HCT116 (cell line): ENCODE data around the gene HNRNPA1. TPM values are rescaled to one million over a fixed set of nuclear protein-coding genes. Genes with fewer than 3 reads are reported as not detected.

ENCODE experiments used
- ATAC-seq: fragments of 200-7000 bp; cut with Tn5 transposase; 2 replicates; pipeline ENCODE4 v1.9.1; 2020; ENCODE audit warnings: mild to moderate bottlenecking, moderate library complexity
- BruUV-seq: library from RNA; stranded (reverse); fragments of 400-500 nt; replicated peaks from 2 replicates; lab custom pipeline; 2021; lab: Mats Ljungman, UMichigan
- CTCF ChIA-PET: fragments of 300-600 bp; sonication (Branson Sonifier 250); formaldehyde crosslinking; loops from one replicate; lab custom pipeline; 2021; ENCODE audit warnings: antibody characterized with exemption; lab: Charles Lee
- POLR2A ChIA-PET: fragments of 300-600, 350-600 bp; sonication (Branson Sonifier 250); formaldehyde crosslinking; loops from one replicate; lab custom pipeline; 2021; ENCODE audit warnings: antibody characterized with exemption; lab: Charles Lee
- RAD21 ChIA-PET, 2 experiments: fragments of 300-600 bp; sonication (Branson Sonifier 250); formaldehyde crosslinking; loops; one replicate each; lab custom pipeline; 2023; ENCODE audit warnings: low total read pairs in 2 of 2; ENCODE audit not compliant: uncharacterized antibody in 2 of 2, unreplicated experiment in 2 of 2, low non-redundant PET in 1 of 2; lab: Charles Lee
- DNase-seq: peaks from one replicate; pipeline ENCODE4 v3.0.0-alpha.2; 2010; ENCODE audit warnings: low read depth, low spot score
- H2AFZ ChIP-seq: fragments of 200-600 bp; shearing (Covaris generic), sonication (generic); 2 replicates; pipeline ENCODE4 v1.6.1; 2017; ENCODE audit warnings: low read depth, mixed run types, mixed read lengths, antibody characterized with exemption, low read length; ENCODE audit not compliant: poor library complexity, severe bottlenecking
- H3K27ac ChIP-seq: 2 replicates; pipeline ENCODE4 v1.5.1; 2012; ENCODE audit warnings: low read depth, low read length
- H3K27me3 ChIP-seq: fragments of 200-600 bp; sonication (generic); 2 replicates; pipeline ENCODE4 v1.6.1; 2016; ENCODE audit warnings: mixed run types, low read length, mixed read lengths; ENCODE audit not compliant: insufficient read depth
- H3K36me3 ChIP-seq, 2 experiments: fragments of 200-500 bp in 1 of 2; fragments of 200-600 bp in 1 of 2; sonication (Bioruptor generic) in 1 of 2; sonication (generic) in 1 of 2; 2 replicates each; pipeline versions ENCODE4 v1.5.1 to v1.6.1; 2014 to 2016; ENCODE audit warnings: low read length in 2 of 2, inconsistent platforms in 1 of 2, mixed read lengths in 1 of 2, mixed run types in 1 of 2; ENCODE audit not compliant: insufficient read depth in 2 of 2, control insufficient read depth in 1 of 2
- H3K4me1 ChIP-seq, 2 experiments: fragments of 200-600 bp in 1 of 2; sonication (generic) in 1 of 2; 2 replicates each; pipeline versions ENCODE4 v1.5.1 to v1.6.1; 2012 to 2017; ENCODE audit warnings: low read length in 2 of 2, inconsistent platforms in 1 of 2, mild to moderate bottlenecking in 1 of 2, mixed read lengths in 1 of 2, mixed run types in 1 of 2, moderate library complexity in 1 of 2; ENCODE audit not compliant: insufficient read depth in 2 of 2, control insufficient read depth in 1 of 2
- H3K4me2 ChIP-seq: fragments of 200-600 bp; sonication (generic); 2 replicates; pipeline ENCODE4 v1.6.1; 2017; ENCODE audit warnings: mixed run types, low read length, mixed read lengths
- H3K4me3 ChIP-seq, 2 experiments: fragments of 200-600 bp in 1 of 2; sonication (generic) in 1 of 2; replicated peaks in 1 of 2; 2 replicates each; pipeline ENCODE4 v1.5.1; 2011 to 2016; ENCODE audit warnings: low read length in 2 of 2, control low read depth in 1 of 2, low read depth in 1 of 2, mild to moderate bottlenecking in 1 of 2, mixed read lengths in 1 of 2, mixed run types in 1 of 2
- H3K79me2 ChIP-seq: fragments of 200-600 bp; sonication (generic); 2 replicates; pipeline ENCODE4 v1.6.1; 2017; ENCODE audit warnings: mild to moderate bottlenecking, mixed run types, low read length, moderate library complexity, mixed read lengths; ENCODE audit not compliant: insufficient read depth
- H3K9ac ChIP-seq: fragments of 200-600 bp; sonication (generic); 2 replicates; pipeline ENCODE4 v1.6.1; 2016; ENCODE audit warnings: low read length, mixed read lengths
- H3K9me2 ChIP-seq: fragments of 200-600 bp; sonication (generic), shearing (Covaris generic); 2 replicates; pipeline ENCODE4 v1.6.1; 2017; ENCODE audit warnings: mixed run types, mild to moderate bottlenecking, moderate library complexity; ENCODE audit not compliant: insufficient read depth
- H3K9me3 ChIP-seq, 2 experiments: fragments of 200-500 bp in 1 of 2; fragments of 200-600 bp in 1 of 2; sonication (Bioruptor generic) in 1 of 2; sonication (generic) in 1 of 2; 2 replicates each; pipeline ENCODE4 v1.6.1; 2014 to 2017; ENCODE audit warnings: low read length in 2 of 2, mixed read lengths in 2 of 2, inconsistent platforms in 1 of 2, low read depth in 1 of 2, mild to moderate bottlenecking in 1 of 2, mixed run types in 1 of 2, moderate library complexity in 1 of 2; ENCODE audit not compliant: control insufficient read depth in 1 of 2, insufficient read depth in 1 of 2
- H4K20me1 ChIP-seq: fragments of 200-600 bp; sonication (generic), shearing (Covaris generic); 2 replicates; pipeline ENCODE4 v1.6.1; 2017; ENCODE audit warnings: mixed run types, mild to moderate bottlenecking, moderate library complexity; ENCODE audit not compliant: insufficient read depth
- EGR1 ChIP-seq: IDR thresholded peaks from 2 replicates; pipeline ENCODE4 v1.6.1; 2012; ENCODE audit warnings: low read depth
- EZH2 ChIP-seq: fragments of 200-600 bp; sonication (generic); IDR thresholded peaks from 2 replicates; pipeline ENCODE4 v1.6.1; 2017; ENCODE audit warnings: antibody characterized with exemption, mixed run types
- FOSL1 ChIP-seq: IDR thresholded peaks from 2 replicates; pipeline ENCODE4 v1.6.1; 2012; ENCODE audit warnings: low read depth
- POLR2AphosphoS5 ChIP-seq: IDR thresholded peaks from 2 replicates; pipeline ENCODE4 v1.6.1; 2011; ENCODE audit warnings: mild to moderate bottlenecking, low read depth, low read length, moderate library complexity
- SP1 ChIP-seq: IDR thresholded peaks from 2 replicates; pipeline ENCODE4 v1.6.1; 2012; ENCODE audit warnings: low read depth
- SRF ChIP-seq: IDR thresholded peaks from 2 replicates; pipeline ENCODE4 v1.6.1; 2012; ENCODE audit warnings: low read depth
- TCF7L2 ChIP-seq: IDR thresholded peaks from 2 replicates; pipeline ENCODE4 v1.7.0; 2011; ENCODE audit warnings: borderline replicate concordance, inconsistent platforms; ENCODE audit not compliant: insufficient read depth, insufficient read length; ENCODE audit errors: extremely low read depth
- ZFX ChIP-seq: fragments of 450-650 bp; IDR thresholded peaks from 2 replicates; pipeline ENCODE4 v1.6.1; 2017
- intact Hi-C: fragments of 100-400 bp; cut with micrococcal nuclease; formaldehyde crosslinking; loops from 2 replicates; pipeline ENCODE4 v1.10.0; 2022
- total RNA-seq: library from RNA; stranded (reverse); gene quantifications from one replicate; pipeline ENCODE4 v1.2.1, GENCODE V29; 2021; ENCODE audit not compliant: unreplicated experiment
- TF ChIP-seq, protein P1 (sequence below), 3 experiments: fragments of 200-600 bp in 1 of 3; sonication (generic) in 1 of 3; IDR thresholded peaks in 2 of 3; conservative IDR thresholded peaks in 1 of 3; 2 replicates each; pipeline ENCODE4 v1.5.1; 2012 to 2017; ENCODE audit warnings: low read depth in 2 of 3, low read length in 2 of 3, antibody characterized with exemption in 1 of 3, borderline replicate concordance in 1 of 3, control low read depth in 1 of 3, mild to moderate bottlenecking in 1 of 3, mixed read lengths in 1 of 3, mixed run types in 1 of 3, moderate library complexity in 1 of 3; ENCODE audit not compliant: insufficient read depth in 1 of 3

Gene HNRNPA1
- total RNA-seq, 1 experiment from 2014 or later = 1,878 TPM

DNA sequence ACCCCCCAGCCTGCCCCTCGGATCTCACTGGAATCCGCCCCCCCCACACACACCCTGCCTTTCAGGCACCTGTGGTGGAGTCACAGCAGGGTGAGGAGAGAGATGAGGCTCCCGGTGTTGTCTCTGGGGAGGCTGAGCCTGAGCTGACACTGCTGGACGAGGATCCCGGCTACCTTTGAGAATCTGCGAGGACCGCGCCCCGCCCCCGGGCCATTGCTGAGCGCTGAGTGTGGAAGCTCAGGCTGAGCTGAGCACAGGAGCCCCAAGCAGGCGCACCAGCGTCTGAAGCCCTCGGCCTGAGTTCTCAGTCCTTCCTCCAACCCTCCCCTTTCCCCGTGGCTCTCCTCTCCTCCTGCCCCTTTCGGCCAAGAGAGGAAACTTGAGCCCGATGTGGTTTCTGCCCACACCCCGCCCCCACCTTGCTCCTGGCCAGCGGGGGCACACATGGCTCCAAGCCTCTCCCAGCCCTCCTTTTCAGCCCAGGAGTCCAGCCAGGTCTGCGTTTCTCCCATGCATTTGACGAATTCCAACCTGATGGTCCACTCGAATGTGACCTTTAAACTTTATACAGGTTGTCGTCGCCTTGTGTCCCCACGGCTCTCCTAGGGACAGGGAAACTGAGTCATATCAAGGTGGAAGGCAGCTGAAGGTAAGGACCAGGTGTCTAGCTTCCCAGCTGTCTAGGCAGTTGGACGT, 20.4 kb downstream of the HNRNPA1 start, which contains the start of gene NFE2:
TSS of gene NFE2 (minus strand) at position 284 of the 696 bp plus-strand sequence. CDS start 5,767 bp downstream, outside the sequence.
- DNase-seq (no peak), ATAC-seq (peak; percentile 90)
- peak within 1 kb of the TSS; percentile 31 to 55 for H3K4me3 ChIP-seq
- H2AFZ ChIP-seq = peak within 1 kb of the TSS; percentile 94
- H3K79me2 ChIP-seq = no peaks in the 10 kb centered on the region
- no peaks in the 10 kb centered on the region for H3K9me3 ChIP-seq
- H3K4me1 ChIP-seq = peaks cover 31 to 33% of the 10 kb centered on the region in 2 experiments
- no peak for TF ChIP-seq SP1
- TF ChIP-seq SRF = no peak
- TF ChIP-seq EZH2 = no peak
- no peak for TF ChIP-seq ZFX
- no peak for TF ChIP-seq FOSL1
- TF ChIP-seq POLR2AphosphoS5 = peak; percentile 52; the same call in 1 of the 2 replicates
- H3K27me3 ChIP-seq = peaks cover 12% of the 10 kb centered on the region; the same call in 1 of the 2 replicates
- no TSS peak for BruUV-seq
- H4K20me1 ChIP-seq = no peaks in the 10 kb centered on the region
- CTCF ChIA-PET = interaction anchor here (0.7 to 3.2 kb wide), 5 partner anchors 9 to 99 kb away, joined by 3 to 20 read pairs (median 4); partner anchors contain the start of gene COPZ1
- H3K4me2 ChIP-seq = peak within 1 kb of the TSS; percentile 87
- H3K9ac ChIP-seq = peak within 1 kb of the TSS; percentile 56
- no peaks in the 10 kb centered on the region for H3K36me3 ChIP-seq
- H3K9me2 ChIP-seq = no peaks in the 10 kb centered on the region
- POLR2A ChIA-PET = interaction anchor here (0.9 to 2.2 kb wide), 4 partner anchors 11 to 112 kb away, joined by 3 to 10 read pairs (median 5); partner anchors contain the start of genes CBX5, COPZ1, HNRNPA1 and SMUG1
- peak within 1 kb of the TSS; percentile 39; the same call in 1 of the 2 replicates for H3K27ac ChIP-seq
- RAD21 ChIA-PET = no interaction called here
- intact Hi-C loops = no loop called here

- Histone ChIP-seq H3K9me2 (no peaks in the 10 kb centered on the region), H3K9me3 (no peaks in the 10 kb centered on the region), H3K27me3 (peaks cover 12% of the 10 kb centered on the region; the same call in 1 of the 2 replicates), H3K4me2 (peak overlapping the region; percentile 87), H3K36me3 (no peaks in the 10 kb centered on the region), H3K9ac (peak overlapping the region; percentile 56; the same call in 1 of the 2 replicates), H3K4me1 (peaks cover 32 to 37% of the 10 kb centered on the region in 2 experiments), H2AFZ (peak overlapping the region; percentile 94), H3K27ac (peak overlapping the region; percentile 39; the same call in 1 of the 2 replicates), H3K4me3 (peak overlapping the region in 1 of 2 experiments; percentile 55; a peak in 2 of 4 replicates), H3K79me2 (no peaks in the 10 kb centered on the region), H4K20me1 (no peaks in the 10 kb centered on the region)
- no peak for TF ChIP-seq SRF
- no peak for TF ChIP-seq EGR1
- TF ChIP-seq, protein P1, sequence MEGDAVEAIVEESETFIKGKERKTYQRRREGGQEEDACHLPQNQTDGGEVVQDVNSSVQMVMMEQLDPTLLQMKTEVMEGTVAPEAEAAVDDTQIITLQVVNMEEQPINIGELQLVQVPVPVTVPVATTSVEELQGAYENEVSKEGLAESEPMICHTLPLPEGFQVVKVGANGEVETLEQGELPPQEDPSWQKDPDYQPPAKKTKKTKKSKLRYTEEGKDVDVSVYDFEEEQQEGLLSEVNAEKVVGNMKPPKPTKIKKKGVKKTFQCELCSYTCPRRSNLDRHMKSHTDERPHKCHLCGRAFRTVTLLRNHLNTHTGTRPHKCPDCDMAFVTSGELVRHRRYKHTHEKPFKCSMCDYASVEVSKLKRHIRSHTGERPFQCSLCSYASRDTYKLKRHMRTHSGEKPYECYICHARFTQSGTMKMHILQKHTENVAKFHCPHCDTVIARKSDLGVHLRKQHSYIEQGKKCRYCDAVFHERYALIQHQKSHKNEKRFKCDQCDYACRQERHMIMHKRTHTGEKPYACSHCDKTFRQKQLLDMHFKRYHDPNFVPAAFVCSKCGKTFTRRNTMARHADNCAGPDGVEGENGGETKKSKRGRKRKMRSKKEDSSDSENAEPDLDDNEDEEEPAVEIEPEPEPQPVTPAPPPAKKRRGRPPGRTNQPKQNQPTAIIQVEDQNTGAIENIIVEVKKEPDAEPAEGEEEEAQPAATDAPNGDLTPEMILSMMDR (IDR thresholded peaks at IDR 0.05 in 2 of 3, conservative IDR thresholded peaks at IDR 0.05 in 1 of 3; ENCODE audit: borderline replicate concordance in 1 of 3, insufficient read depth in 1 of 3, low read depth in 2 of 3, low read length in 2 of 3) = no peak
- peak; percentile 52 for TF ChIP-seq TCF7L2
- ATAC-seq (no peak), DNase-seq (no peak)
- POLR2A ChIA-PET = interaction anchor here (1.2 to 2.2 kb wide), 3 partner anchors 22 to 113 kb away, joined by 3 to 10 read pairs (median 7); partner anchors contain the start of genes CBX5, COPZ1, HNRNPA1 and SMUG1
- RAD21 ChIA-PET = interaction anchor here in 1 of 2 experiments (0.6 kb wide), 1 partner anchor 23 kb away, joined by 3 read pairs; no protein-coding TSS in a partner anchor
- CTCF ChIA-PET = interaction anchor here (0.8 to 3.2 kb wide), 4 partner anchors 9 to 36 kb away, joined by 3 to 20 read pairs (median 4); partner anchors contain the start of gene COPZ1
- intact Hi-C loops = no loop called here
- BruUV-seq = no TSS peak
Measured at GRCh38 chr12:54301428-54302048, 21.0 kb downstream of the HNRNPA1 start.
